ENCODE results near the gene PRR5L.

GRCh38 chr11:36274414-36274813 lies 21.7 kb upstream of the PRR5L start:
- TF ChIP-seq SIN3A (IDR thresholded peaks at IDR 0.05; ENCODE audit: borderline replicate concordance, insufficient read depth, low read length) (no peak), TAF1 (IDR thresholded peaks at IDR 0.05; ENCODE audit: borderline replicate concordance, insufficient read depth, low read length) (no peak), REST (IDR thresholded peaks at IDR 0.05; ENCODE audit: insufficient read depth in 1 of 2, low read depth in 2 of 2, low read length in 2 of 2) (no peak), POLR2AphosphoS5 (IDR thresholded peaks at IDR 0.05; ENCODE audit: low read depth, low read length) (no peak)

All from PFSK-1 (cell line).